GM12878 (cell line): ENCODE results near the gene OSBPL10.

Source experiments
- CTCF ChIP-seq, 3 experiments: IDR thresholded peaks in 2 of 3; conservative IDR thresholded peaks in 1 of 3; 2 replicates each; pipeline ENCODE4 v1.5.1; 2011; ENCODE audit warnings: low read depth in 3 of 3, low read length in 3 of 3, mild to moderate bottlenecking in 3 of 3, control low read depth in 2 of 3, moderate library complexity in 2 of 3, inconsistent platforms in 1 of 3, mixed read lengths in 1 of 3; ENCODE audit not compliant: control insufficient read depth in 2 of 3, insufficient read depth in 1 of 3; ENCODE audit errors: extremely low read depth in 1 of 3
- ETV6 ChIP-seq, 2 experiments: fragments of 450-650 bp in 1 of 2; IDR thresholded peaks in 1 of 2; conservative IDR thresholded peaks in 1 of 2; 2 replicates each; pipeline ENCODE4 v1.6.1; 2014; ENCODE audit warnings: antibody characterized with exemption in 1 of 2, borderline replicate concordance in 1 of 2, low read depth in 1 of 2, mild to moderate bottlenecking in 1 of 2, moderate library complexity in 1 of 2
- MAX ChIP-seq: IDR thresholded peaks from 2 replicates; pipeline ENCODE4 v1.6.1; 2012; ENCODE audit warnings: low read depth, low read length, improper control_type of control experiment

GRCh38 chr3:31882431-31882830, 98.6 kb downstream of the OSBPL10 start:
- TF ChIP-seq CTCF (IDR thresholded peaks at IDR 0.05 in 2 of 3, conservative IDR thresholded peaks at IDR 0.05 in 1 of 3; ENCODE audit: control insufficient read depth in 2 of 3, extremely low read depth in 1 of 3, insufficient read depth in 1 of 3, low read depth in 3 of 3, low read length in 3 of 3) (no peak), MAX (no peak), ETV6 (conservative IDR thresholded peaks at IDR 0.05 in 1 of 2, IDR thresholded peaks at IDR 0.05 in 1 of 2; ENCODE audit: borderline replicate concordance in 1 of 2, low read depth in 1 of 2) (no peak)
